Germinal center (tissue), 1 donor: ENCODE data around the gene KLHL6.
"Not testable (repeated sequence)": the region's sequence is repeated elsewhere in the genome, so short reads cannot be mapped to it uniquely, and the experiment has no call there.

Experiments
- DNase-seq: peaks from one replicate; pipeline ENCODE4 v3.0.0; 2012; ENCODE audit warnings: mixed read lengths, low spot score

The KLHL6 gene

DNA sequence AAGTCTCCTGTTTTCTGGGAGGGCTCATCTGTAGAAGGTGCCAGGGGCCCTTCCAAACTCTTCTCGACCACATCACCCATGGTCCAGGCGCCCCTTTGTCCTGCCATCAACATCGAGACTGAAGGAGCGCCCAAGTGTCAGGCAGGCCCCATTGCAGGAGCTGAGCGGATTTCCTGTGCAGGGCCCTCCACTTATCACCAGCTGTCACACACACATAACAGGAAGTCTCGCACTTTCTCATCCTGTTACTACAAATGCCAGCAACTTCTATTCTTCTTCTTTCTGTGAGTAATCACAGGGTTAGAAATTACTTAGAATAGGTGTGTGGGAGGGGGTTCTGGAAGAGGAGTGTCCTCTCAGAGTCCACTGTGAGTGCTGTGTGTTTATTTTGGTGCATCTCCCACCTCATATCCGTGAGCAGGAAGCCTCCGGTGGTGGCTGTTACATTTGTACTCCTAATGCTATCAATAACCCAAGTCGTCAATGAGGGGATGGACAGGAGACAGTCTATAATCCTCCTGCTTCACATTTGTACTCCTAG is at the start of gene KLHL6:
Gene KLHL6, minus strand, starts transcription at position 166 of the 541 bp plus-strand sequence. Its CDS starts 53 bp downstream, at position 113.
- DNase-seq, result peak; percentile 78

GRCh38 chr3:183597959-183598358 is 42.5 kb upstream of the KLHL6 start:
- DNase-seq, result no peak

DNA sequence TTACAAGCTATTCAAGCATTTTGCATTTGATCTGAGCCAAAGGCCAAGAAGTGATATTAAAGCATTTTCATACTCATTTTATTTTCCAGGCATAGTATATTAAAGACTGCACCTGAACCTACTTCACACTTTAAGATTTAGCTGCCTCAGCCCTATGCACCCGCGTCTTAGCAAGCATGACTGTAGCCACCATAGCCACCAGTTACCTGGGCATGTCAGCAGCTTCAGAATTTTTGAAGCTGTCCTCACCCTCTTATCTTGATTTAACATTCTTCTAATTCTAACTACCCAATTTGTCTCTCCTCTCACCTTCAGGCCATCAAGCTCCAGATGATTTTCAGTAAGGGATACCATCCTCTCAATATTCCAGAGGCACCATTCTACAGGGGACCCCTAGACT is 39.1 kb upstream of the KLHL6 start:
- no peak for DNase-seq

GRCh38 chr3:183592821-183593220 is 37.3 kb upstream of the KLHL6 start:
- no peak for DNase-seq

GRCh38 chr3:183591881-183592521 is 36.5 kb upstream of the KLHL6 start:
- DNase-seq, result peak; percentile 83

- DNase-seq, result no peak
Measured at GRCh38 chr3:183590442-183590841, 34.9 kb upstream of the KLHL6 start.

- peak; percentile 59 for DNase-seq
Measured at GRCh38 chr3:183587336-183587735, 31.8 kb upstream of the KLHL6 start.

GRCh38 chr3:183586477-183586876 is 31.0 kb upstream of the KLHL6 start:
- no peak for DNase-seq

DNA sequence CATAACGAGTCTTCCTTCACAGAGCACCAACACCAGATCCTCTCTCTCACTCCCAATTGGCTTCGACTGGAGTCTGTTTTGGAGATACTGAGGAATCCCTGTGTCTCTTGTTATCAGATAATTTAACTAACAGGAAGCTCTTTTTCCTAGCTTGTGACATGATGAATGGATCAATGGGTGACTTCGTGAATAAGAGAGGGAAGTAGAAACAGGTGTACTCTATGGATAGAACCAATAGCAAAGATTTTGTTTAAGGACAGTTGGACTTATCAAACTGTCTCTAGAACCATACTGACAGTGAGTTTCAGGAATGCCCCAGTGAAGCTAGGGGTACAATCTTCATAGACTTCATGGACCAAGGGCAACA is 29.4 kb upstream of the KLHL6 start:
- no peak for DNase-seq

DNA sequence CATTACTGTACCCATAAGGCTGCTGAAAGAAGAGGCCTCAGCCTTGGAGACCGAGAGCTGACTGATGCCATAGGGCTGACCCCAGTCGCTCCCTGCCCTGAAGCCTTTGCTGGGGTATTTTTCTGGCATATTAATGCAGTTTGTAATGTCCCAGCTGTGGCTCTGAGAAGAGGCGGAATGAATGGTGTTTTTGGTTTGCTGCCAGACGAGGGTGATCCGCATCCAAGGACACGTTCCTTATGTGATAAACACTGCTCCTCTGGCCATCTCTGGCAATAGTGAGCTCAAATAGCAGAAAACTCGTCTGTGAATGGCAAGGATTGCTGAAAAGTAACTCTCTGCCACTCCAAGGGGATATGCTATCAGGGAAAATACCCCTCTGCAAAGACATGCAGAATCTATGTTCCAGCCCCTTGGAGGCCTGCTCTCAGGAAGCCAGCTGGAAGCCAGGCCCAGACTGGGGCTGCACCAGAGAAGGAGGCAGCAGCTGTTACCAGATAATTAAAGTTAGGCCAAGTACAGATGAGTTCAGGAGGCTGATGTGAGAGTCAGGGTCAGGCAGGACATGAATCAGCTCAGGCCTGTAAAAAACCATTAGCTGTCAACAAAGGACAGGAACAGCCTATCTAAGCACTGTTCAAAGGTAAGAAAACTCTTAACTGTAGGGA is 28.9 kb upstream of the KLHL6 start:
- no peak for DNase-seq

GRCh38 chr3:183583331-183584245 is 28.1 kb upstream of the KLHL6 start:
- no peak for DNase-seq

DNA sequence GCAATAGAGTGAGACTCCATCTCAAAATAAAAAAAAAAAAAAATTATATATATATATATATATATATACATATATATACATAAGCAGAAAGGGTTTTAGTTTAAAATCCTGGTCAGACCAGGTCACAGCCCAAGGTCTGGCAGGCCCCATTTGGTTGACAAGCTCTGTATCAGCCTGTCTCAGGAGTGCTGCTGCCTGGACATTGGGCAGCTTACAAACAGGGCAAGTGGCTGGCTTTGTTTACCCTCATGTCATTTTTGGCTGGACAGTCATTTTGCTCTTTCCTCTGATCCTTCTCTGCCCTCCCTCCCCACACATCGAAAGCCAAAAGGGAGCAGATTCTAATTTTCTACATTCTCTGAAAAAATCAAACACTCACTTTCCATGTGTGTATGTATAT is 26.7 kb upstream of the KLHL6 start:
- no peak for DNase-seq

GRCh38 chr3:183581496-183582155 is 26.1 kb upstream of the KLHL6 start:
- no peak for DNase-seq

DNA sequence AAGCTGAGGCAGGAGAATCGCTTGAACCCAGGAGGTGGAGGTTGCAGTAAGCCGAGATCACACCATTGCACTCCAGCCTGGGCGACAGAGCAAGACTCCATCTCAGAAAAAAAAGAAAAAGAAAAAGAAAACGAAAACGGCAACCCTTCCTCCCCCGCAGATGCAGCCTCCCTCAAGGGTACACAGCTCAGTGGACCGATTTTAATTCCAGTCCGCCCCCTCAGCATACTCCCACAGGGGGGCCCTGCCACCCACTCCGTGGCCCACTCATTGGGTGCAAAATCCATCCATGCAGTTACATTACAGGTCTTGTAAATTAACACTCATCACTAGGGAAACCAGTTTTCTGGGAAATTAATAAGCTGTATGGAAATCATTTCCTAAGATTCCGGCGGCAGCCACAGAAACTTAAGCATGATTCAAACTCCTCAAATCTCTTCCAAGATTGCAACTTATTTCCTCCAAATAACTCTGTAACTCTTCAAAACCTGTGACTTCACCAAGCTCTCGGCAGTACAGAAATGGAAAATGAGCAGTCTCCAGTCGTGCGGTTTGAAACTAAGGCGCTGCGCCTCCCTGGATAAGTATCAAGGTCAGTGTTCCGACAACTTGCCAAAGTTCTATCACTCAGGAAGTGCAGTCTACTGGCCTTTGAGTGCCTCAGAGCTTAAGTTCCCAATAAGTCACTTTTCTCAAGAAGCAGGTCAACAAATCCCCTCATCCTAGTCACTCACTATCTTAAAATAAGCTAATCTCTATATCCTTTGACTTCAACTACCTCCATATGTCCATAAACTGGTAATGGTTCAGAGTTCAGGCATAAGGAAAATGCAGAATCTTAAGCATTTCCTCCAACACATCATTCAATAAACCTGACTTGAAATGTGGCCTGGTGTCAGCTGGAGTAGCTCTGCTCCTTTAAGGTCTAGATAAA is 24.7 kb upstream of the KLHL6 start:
- DNase-seq, result peak; percentile 63

DNA sequence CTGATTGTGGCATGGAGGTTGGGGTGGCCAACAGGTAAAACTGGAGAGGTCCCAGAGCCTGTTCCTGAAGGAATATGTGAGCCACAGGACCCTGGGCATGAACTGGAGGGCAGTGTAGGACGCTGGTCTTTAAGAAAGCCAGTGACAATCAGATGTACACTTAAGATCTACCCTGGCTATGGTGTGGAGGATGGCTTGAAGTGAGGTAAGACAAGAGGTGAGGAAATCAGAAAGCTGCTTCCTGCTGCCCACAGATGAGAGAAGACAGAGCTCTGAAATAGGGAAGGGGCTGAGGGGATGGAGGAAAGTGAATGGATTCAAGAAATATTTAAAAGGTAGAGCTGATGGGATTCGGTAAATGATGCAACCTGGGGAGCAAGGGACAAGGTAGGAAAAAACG is 22.7 kb upstream of the KLHL6 start:
- no peak for DNase-seq

GRCh38 chr3:183577346-183577745 is 21.8 kb upstream of the KLHL6 start:
- no peak for DNase-seq

- no peak for DNase-seq
Measured at GRCh38 chr3:183576487-183577107, 21.1 kb upstream of the KLHL6 start.

DNA sequence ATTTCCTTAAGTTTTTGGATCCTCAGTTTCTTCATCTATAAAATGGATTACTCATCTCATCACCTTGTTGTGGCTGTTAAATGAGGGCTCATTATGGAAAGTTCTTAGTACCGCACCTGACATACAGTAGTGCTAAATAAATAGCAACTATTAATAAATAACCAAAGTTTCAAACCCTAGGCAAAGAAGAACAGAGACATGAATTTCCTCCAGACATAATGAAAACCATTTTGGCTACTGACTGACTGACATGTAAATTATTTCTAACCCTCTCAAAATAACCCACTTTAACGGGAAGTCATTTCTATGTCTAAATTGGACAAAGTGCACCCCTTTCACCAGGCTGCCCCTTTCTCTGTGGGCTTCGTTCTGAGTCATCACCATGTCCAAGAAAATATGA is 17.4 kb upstream of the KLHL6 start:
- DNase-seq, result no peak

DNA sequence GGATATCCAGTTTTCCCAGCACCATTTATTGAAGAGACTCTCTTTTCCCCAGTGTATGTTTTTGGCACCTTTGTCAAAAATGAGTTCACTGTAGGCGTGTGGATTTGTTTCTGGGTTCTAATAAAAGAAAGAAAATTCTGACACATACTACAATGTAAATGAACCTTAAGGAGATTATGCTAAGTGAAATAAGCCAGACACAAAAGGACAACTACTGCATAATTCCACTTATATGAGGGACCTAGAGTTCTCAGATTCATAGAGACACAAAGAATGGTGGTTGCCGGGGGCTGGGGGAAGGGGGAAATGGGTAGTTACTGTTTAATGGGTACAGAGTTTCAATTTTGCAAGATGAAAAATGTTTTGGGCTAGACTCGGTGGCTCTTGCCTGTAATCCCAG is 14.7 kb upstream of the KLHL6 start:
- not testable (repeated sequence) for DNase-seq

DNA sequence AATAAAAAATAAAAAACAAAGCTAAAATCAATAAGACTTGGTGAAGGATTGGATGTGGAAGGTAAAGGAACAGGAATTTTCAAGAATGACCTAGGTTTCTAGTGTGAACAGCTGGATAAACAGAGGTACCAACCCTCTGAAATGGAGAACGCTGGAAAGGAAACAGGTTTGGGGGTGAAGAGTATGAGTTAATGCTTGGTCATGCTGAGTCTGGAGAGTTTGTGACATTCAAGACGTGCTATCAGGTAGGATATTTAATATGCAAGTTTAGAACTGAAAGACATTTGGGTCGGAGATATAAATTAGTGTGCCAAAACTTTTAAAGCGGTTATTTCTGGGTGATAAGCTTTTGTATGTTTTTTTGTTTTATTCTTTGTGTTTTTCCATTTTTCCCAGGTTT is 11.4 kb upstream of the KLHL6 start:
- DNase-seq, result no peak

DNA sequence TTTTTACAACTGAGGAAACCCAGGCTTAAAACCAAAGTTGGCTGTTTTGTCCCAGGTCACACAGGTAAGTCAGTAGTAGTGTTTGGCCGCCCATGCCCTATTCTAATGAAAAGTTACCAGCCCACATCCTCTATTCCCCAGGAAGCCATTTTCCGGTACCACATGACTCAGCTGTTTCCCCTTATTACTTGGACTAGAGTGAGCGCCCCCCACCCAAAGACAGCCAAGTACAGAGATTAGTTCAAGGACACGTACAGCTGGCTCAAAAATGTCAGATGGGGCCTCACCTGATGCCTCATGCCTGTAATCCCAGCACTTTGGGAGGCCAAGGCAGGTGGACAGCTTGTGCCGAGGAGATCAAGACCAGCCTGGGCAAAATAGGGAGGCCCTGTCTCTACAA is 8.5 kb upstream of the KLHL6 start:
- no peak for DNase-seq
